Body of pancreas (tissue), 4 donors: Measurements from ENCODE around the gene DHX30.

Source experiments
- CTCF ChIP-seq, 7 experiments: fragments of 450-650 bp in 4 of 7; fragments of 200-600 bp in 3 of 7; sonication (generic) in 3 of 7; IDR thresholded peaks; one replicate each; pipeline ENCODE4 v1.5.1; 2016 to 2019; ENCODE audit warnings: antibody characterized with exemption in 7 of 7
- POLR2A ChIP-seq, 3 donors: fragments of 450-650 bp; IDR thresholded peaks; one replicate each; pipeline ENCODE4 v1.6.1; 2016; ENCODE audit warnings: antibody characterized with exemption in 3 of 3, mild to moderate bottlenecking in 2 of 3

- no peak for TF ChIP-seq CTCF (IDR thresholded peaks at IDR 0.05)
- no peak for TF ChIP-seq POLR2A (IDR thresholded peaks at IDR 0.05)
These were observed 81.7 kb downstream of the DHX30 start for GRCh38 chr3:47884603-47885002.
